Neuronal stem cell (in vitro differentiated cells): ENCODE measurements around the gene KCNIP4.

Experiments used
- DNase-seq: peaks from one replicate; pipeline ENCODE4 v3.0.0-alpha.2; 2013; ENCODE audit warnings: low spot score
- H2AFZ ChIP-seq: one replicate; pipeline ENCODE4 v1.6.1; 2013; ENCODE audit warnings: mild to moderate bottlenecking, low read length, inconsistent platforms
- H2AK5ac ChIP-seq: 2 replicates; pipeline ENCODE4 v1.6.1; 2013; ENCODE audit warnings: low read depth, mild to moderate bottlenecking, inconsistent platforms, low read length, moderate library complexity, mixed read lengths
- H2BK120ac ChIP-seq: 2 replicates; pipeline ENCODE4 v1.6.1; 2013; ENCODE audit warnings: low read depth, mild to moderate bottlenecking, inconsistent platforms, low read length, moderate library complexity, mixed read lengths
- H2BK12ac ChIP-seq: one replicate; pipeline ENCODE4 v1.6.1; 2013; ENCODE audit warnings: low read length, inconsistent platforms
- H2BK15ac ChIP-seq: 2 replicates; pipeline ENCODE4 v1.6.1; 2013; ENCODE audit warnings: mild to moderate bottlenecking, low read length, inconsistent platforms, mixed read lengths
- H2BK5ac ChIP-seq: one replicate; pipeline ENCODE4 v1.6.1; 2013; ENCODE audit warnings: inconsistent platforms, mild to moderate bottlenecking, low read length, moderate library complexity
- H3K14ac ChIP-seq: one replicate; pipeline ENCODE4 v1.6.1; 2013; ENCODE audit warnings: low read length, inconsistent platforms
- H3K18ac ChIP-seq: 2 replicates; pipeline ENCODE4 v1.6.1; 2013; ENCODE audit warnings: low read length, inconsistent platforms
- H3K23ac ChIP-seq: 2 replicates; pipeline ENCODE4 v1.6.1; 2013; ENCODE audit warnings: low read depth, mild to moderate bottlenecking, mixed read lengths, low read length, inconsistent platforms; ENCODE audit not compliant: poor library complexity
- H3K27ac ChIP-seq: replicated peaks from 3 replicates; pipeline ENCODE4 v1.5.1; 2013; ENCODE audit warnings: low read length, inconsistent platforms
- H3K27me3 ChIP-seq, 3 experiments: 2 replicates each; pipeline ENCODE4 v1.6.1; 2013; ENCODE audit warnings: low read length in 3 of 3, mild to moderate bottlenecking in 2 of 3, inconsistent platforms in 1 of 3, low read depth in 1 of 3, mixed read lengths in 1 of 3, moderate library complexity in 1 of 3; ENCODE audit not compliant: control insufficient read depth in 3 of 3, insufficient read depth in 3 of 3
- H3K36me3 ChIP-seq, 2 donors: replicated peaks in 1 of 2; 2 replicates each; pipeline ENCODE4 v1.6.1; 2013; ENCODE audit warnings: low read length in 2 of 2; ENCODE audit not compliant: control insufficient read depth in 2 of 2, insufficient read depth in 2 of 2
- H3K4ac ChIP-seq: 2 replicates; pipeline ENCODE4 v1.6.1; 2013; ENCODE audit warnings: inconsistent platforms, mild to moderate bottlenecking, low read length, moderate library complexity
- H3K4me1 ChIP-seq, 2 donors: 1 replicate in 1 of 2; 2 replicates in 1 of 2; pipeline ENCODE4 v1.6.1; 2013; ENCODE audit warnings: low read length in 2 of 2, low read depth in 1 of 2; ENCODE audit not compliant: control insufficient read depth in 2 of 2, insufficient read depth in 1 of 2
- H3K4me2 ChIP-seq: one replicate; pipeline ENCODE4 v1.6.1; 2013; ENCODE audit warnings: mild to moderate bottlenecking, low read length, inconsistent platforms; ENCODE audit not compliant: insufficient read depth, poor library complexity, severe bottlenecking
- H3K4me3 ChIP-seq, 2 donors: 2 replicates each; pipeline ENCODE4 v1.5.1; 2013; ENCODE audit warnings: low read length in 2 of 2, mild to moderate bottlenecking in 2 of 2, inconsistent platforms in 1 of 2, moderate library complexity in 1 of 2
- H3K79me1 ChIP-seq: one replicate; pipeline ENCODE4 v1.6.1; 2013; ENCODE audit warnings: low read depth, mild to moderate bottlenecking, inconsistent platforms, low read length, moderate library complexity
- H3K9ac ChIP-seq: one replicate; pipeline ENCODE4 v1.6.1; 2013; ENCODE audit warnings: mild to moderate bottlenecking, low read depth, low read length, inconsistent platforms; ENCODE audit not compliant: poor library complexity
- H3K9me3 ChIP-seq, 2 donors: replicated peaks in 1 of 2; 2 replicates each; pipeline versions ENCODE3 to v1.6.1; 2013; ENCODE audit warnings: low read length in 2 of 2, mild to moderate bottlenecking in 2 of 2, inconsistent platforms in 1 of 2, low read depth in 1 of 2, mixed read lengths in 1 of 2, moderate library complexity in 1 of 2; ENCODE audit not compliant: control insufficient read depth in 2 of 2, insufficient read depth in 1 of 2
- H4K8ac ChIP-seq: one replicate; pipeline ENCODE4 v1.6.1; 2013; ENCODE audit warnings: low read depth, mild to moderate bottlenecking, inconsistent platforms, low read length, moderate library complexity
- H4K91ac ChIP-seq: one replicate; pipeline ENCODE4 v1.6.1; 2013; ENCODE audit warnings: low read length, low read depth, mild to moderate bottlenecking, inconsistent platforms; ENCODE audit not compliant: poor library complexity
- WGBS, 2 donors: extraction: QIAGEN DNeasy Blood & Tissue Kit; methylation state at CpG; one replicate each; pipeline ENCODE4 v1.1.7; 2013; ENCODE audit warnings: missing lambda C conversion rate in 2 of 2, mixed read lengths in 1 of 2; ENCODE audit not compliant: insufficient read length in 2 of 2, insufficient replicate concordance in 1 of 2; ENCODE audit errors: extremely low coverage in 2 of 2; 5-methylcytosine and 5-hydroxymethylcytosine counted together

The KCNIP4 gene

DNA sequence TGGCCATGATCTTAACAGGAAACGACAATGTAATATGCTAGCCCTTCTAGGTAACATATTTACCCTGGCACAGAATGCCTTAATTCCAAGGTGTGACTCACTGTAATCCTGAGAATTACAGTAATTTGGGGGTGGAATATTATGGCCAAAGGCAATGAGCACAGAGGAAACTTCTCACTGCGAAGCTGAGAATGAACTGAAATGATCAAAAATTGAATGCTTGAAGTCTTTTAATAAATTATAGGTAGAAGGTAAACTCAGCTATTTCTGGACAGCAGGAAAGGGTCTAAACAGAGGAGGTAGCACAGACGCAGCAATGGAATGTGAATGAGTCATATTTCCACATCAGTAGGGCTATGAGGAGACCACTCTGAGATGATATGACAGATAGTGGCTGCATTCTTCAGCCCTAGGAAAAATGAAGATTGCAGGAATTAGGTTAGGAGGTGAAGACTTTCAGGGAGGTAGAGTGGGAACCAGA lies 935.7 kb downstream of the KCNIP4 start:
- no peak overlapping the region for H3K14ac ChIP-seq
- H3K9me3 ChIP-seq = no peaks in the 10 kb centered on the region
- H2AFZ ChIP-seq = no peak overlapping the region
- H3K4me3 ChIP-seq = no peak overlapping the region
- H3K27ac ChIP-seq = no peak overlapping the region
- no peaks in the 10 kb centered on the region for H3K79me1 ChIP-seq
- no peaks in the 10 kb centered on the region for H3K36me3 ChIP-seq
- H3K4me1 ChIP-seq = peaks cover 0 to 11% of the 10 kb centered on the region in 2 donors
- H2BK120ac ChIP-seq = no peak overlapping the region
- no peaks in the 10 kb centered on the region for H3K27me3 ChIP-seq
- no peak overlapping the region for H2BK15ac ChIP-seq
- WGBS, 2 donors = no CpG with 5 or more reads among the region's 3 CpGs
- no peak overlapping the region for H3K18ac ChIP-seq
- H2AK5ac ChIP-seq = no peak overlapping the region
- no peak overlapping the region for H3K4ac ChIP-seq
- no peak overlapping the region for H2BK12ac ChIP-seq
- no peak overlapping the region for H4K8ac ChIP-seq
- no peak overlapping the region for H3K23ac ChIP-seq
- no peak overlapping the region for H4K91ac ChIP-seq
- H2BK5ac ChIP-seq = no peak overlapping the region
- H3K9ac ChIP-seq = no peak overlapping the region
- DNase-seq = no peak
- H3K4me2 ChIP-seq = no peak overlapping the region

DNA sequence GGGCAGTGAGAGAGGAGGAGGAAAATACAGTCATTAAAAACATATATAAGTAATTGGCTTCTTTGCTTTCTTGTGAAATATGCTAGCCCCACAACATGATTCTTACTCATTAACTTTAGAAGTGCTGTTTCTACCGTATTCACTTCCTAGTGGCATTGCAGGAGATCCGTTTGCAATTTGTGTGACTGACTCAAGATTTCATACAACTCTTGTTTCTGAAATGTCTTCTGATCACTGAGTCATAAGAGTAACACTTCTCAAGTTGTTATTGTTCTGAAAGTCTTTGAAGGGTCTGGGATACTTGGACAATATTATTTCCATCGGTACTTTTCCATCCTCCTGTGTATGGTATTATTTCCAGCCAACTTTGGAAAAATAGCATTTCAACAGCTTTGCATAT lies 937.5 kb downstream of the KCNIP4 start:
- Histone ChIP-seq H4K8ac (no peak overlapping the region), H3K18ac (no peak overlapping the region), H3K36me3 (no peaks in the 10 kb centered on the region), H3K27ac (no peak overlapping the region), H2AFZ (no peak overlapping the region), H3K14ac (no peak overlapping the region), H4K91ac (no peak overlapping the region), H3K4me1 (peaks cover 0 to 11% of the 10 kb centered on the region in 2 donors), H2BK15ac (no peak overlapping the region), H3K4me3 (no peak overlapping the region), H3K79me1 (no peaks in the 10 kb centered on the region), H3K9ac (no peak overlapping the region), H2BK120ac (no peak overlapping the region), H3K27me3 (no peaks in the 10 kb centered on the region), H2BK12ac (no peak overlapping the region), H3K4me2 (no peak overlapping the region), H2AK5ac (no peak overlapping the region), H2BK5ac (no peak overlapping the region), H3K23ac (no peak overlapping the region), H3K4ac (no peak overlapping the region), H3K9me3 (no peaks in the 10 kb centered on the region)
- DNase-seq = no peak
- no CpG with 5 or more reads among the region's 3 CpGs for WGBS, 2 donors

GRCh38 chr4:21009956-21010355 lies 938.6 kb downstream of the KCNIP4 start:
- no peak overlapping the region for H3K9ac ChIP-seq
- H3K4ac ChIP-seq = no peak overlapping the region
- WGBS, 2 donors = no CpG with 5 or more reads among the region's 4 CpGs
- H3K9me3 ChIP-seq = no peaks in the 10 kb centered on the region
- no peak overlapping the region for H3K23ac ChIP-seq
- no peak overlapping the region for H2AK5ac ChIP-seq
- no peak overlapping the region for H3K4me2 ChIP-seq
- H4K91ac ChIP-seq = no peak overlapping the region
- peaks cover 0 to 11% of the 10 kb centered on the region in 2 donors for H3K4me1 ChIP-seq
- H3K4me3 ChIP-seq = no peak overlapping the region
- H4K8ac ChIP-seq = no peak overlapping the region
- no peak overlapping the region for H2AFZ ChIP-seq
- no peaks in the 10 kb centered on the region for H3K27me3 ChIP-seq
- H3K79me1 ChIP-seq = no peaks in the 10 kb centered on the region
- no peak overlapping the region for H2BK120ac ChIP-seq
- H2BK15ac ChIP-seq = no peak overlapping the region
- H3K14ac ChIP-seq = no peak overlapping the region
- no peak overlapping the region for H2BK5ac ChIP-seq
- peak overlapping the region; percentile 81 for H3K27ac ChIP-seq
- no peak overlapping the region for H2BK12ac ChIP-seq
- H3K36me3 ChIP-seq = no peaks in the 10 kb centered on the region
- H3K18ac ChIP-seq = no peak overlapping the region
- peak; percentile 59 for DNase-seq

DNA sequence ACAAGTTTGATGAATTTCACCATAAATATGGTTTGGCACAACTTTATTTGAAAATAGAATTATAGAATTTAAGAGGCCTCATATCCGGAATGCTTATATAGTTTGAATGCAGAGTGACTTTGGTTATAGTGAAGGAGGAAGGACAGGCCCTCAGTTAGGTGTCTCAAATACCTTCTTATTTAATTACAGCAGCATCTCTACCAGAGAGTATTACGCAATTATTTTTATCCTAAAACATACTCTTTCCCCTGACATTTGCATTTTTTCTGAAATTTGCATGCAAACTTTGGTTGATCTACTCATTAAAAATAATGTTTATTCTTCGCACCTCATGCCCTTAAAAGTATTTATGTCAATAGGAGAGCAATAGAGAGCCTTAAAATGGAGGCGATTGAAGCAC lies 942.9 kb downstream of the KCNIP4 start:
- H4K91ac ChIP-seq = no peak overlapping the region
- no peak overlapping the region for H2AFZ ChIP-seq
- H4K8ac ChIP-seq = no peak overlapping the region
- DNase-seq = no peak
- H3K4ac ChIP-seq = no peak overlapping the region
- H2BK12ac ChIP-seq = no peak overlapping the region
- H3K18ac ChIP-seq = no peak overlapping the region
- no peak overlapping the region for H3K23ac ChIP-seq
- no peak overlapping the region for H3K9ac ChIP-seq
- WGBS, 2 donors = no CpG with 5 or more reads among the region's 4 CpGs
- H3K14ac ChIP-seq = no peak overlapping the region
- H3K4me1 ChIP-seq = peaks cover 0 to 12% of the 10 kb centered on the region in 2 donors
- no peak overlapping the region for H2BK5ac ChIP-seq
- H3K9me3 ChIP-seq = no peaks in the 10 kb centered on the region
- no peaks in the 10 kb centered on the region for H3K79me1 ChIP-seq
- no peak overlapping the region for H2BK120ac ChIP-seq
- no peak overlapping the region for H2AK5ac ChIP-seq
- H3K36me3 ChIP-seq = no peaks in the 10 kb centered on the region
- H3K4me2 ChIP-seq = no peak overlapping the region
- H2BK15ac ChIP-seq = no peak overlapping the region
- H3K27ac ChIP-seq = no peak overlapping the region
- no peaks in the 10 kb centered on the region for H3K27me3 ChIP-seq
- H3K4me3 ChIP-seq = no peak overlapping the region
